Upper lobe of left lung (tissue), 4 donors: Measurements from ENCODE around the gene LEPR.

Source experiments
- CTCF ChIP-seq, 6 experiments: fragments of 450-650 bp in 4 of 6; fragments of 200-600 bp in 2 of 6; sonication (generic) in 2 of 6; IDR thresholded peaks; one replicate each; pipeline ENCODE4 v1.5.1; 2016 to 2019; ENCODE audit warnings: antibody characterized with exemption in 6 of 6
- POLR2A ChIP-seq, 4 donors: fragments of 450-650 bp; IDR thresholded peaks; one replicate each; pipeline ENCODE4 v1.5.1; 2016 to 2017; ENCODE audit warnings: antibody characterized with exemption in 4 of 4, mild to moderate bottlenecking in 2 of 4

GRCh38 chr1:65456481-65456880, 36.0 kb downstream of the LEPR start:
- TF ChIP-seq CTCF (IDR thresholded peaks at IDR 0.05) (no peak), POLR2A (IDR thresholded peaks at IDR 0.05) (no peak)
